HFFc6 (cell line): Measurements from ENCODE around the gene CALU. TPM values are rescaled to one million over a fixed set of nuclear protein-coding genes. Genes with fewer than 3 reads are reported as not detected.

ENCODE experiments used
- DNase-seq: peaks from one replicate; pipeline ENCODE4 v3.0.0-alpha.2; 2018
- H3K27ac Mint-ChIP-seq: 2 replicates; pipeline ENCODE4 v1.8.0; 2020; ENCODE audit warnings: mild to moderate bottlenecking, mixed read lengths
- H3K27me3 Mint-ChIP-seq: 2 replicates; pipeline ENCODE4 v1.8.0; 2021; ENCODE audit warnings: mild to moderate bottlenecking, moderate library complexity, mixed read lengths; ENCODE audit not compliant: insufficient read depth
- H3K36me3 Mint-ChIP-seq: 2 replicates; pipeline ENCODE4 v1.8.0; 2021; ENCODE audit warnings: low read depth, mixed read lengths
- H3K4me1 Mint-ChIP-seq: 2 replicates; pipeline ENCODE4 v1.8.0; 2020; ENCODE audit warnings: low read depth, mixed read lengths
- H3K4me3 Mint-ChIP-seq: 2 replicates; pipeline ENCODE4 v1.8.0; 2020; ENCODE audit warnings: mild to moderate bottlenecking, moderate library complexity, mixed read lengths
- H3K9me3 Mint-ChIP-seq: 2 replicates; pipeline ENCODE4 v1.8.0; 2020; ENCODE audit warnings: mild to moderate bottlenecking, mixed read lengths
- CTCF ChIP-seq: fragments of 200-600 bp; sonication (generic); IDR thresholded peaks from 2 replicates; pipeline ENCODE4 v1.5.0; 2021; ENCODE audit warnings: antibody characterized with exemption, mild to moderate bottlenecking
- total RNA-seq, 6 experiments: library from RNA; stranded (reverse); fragmentation: NEBNext Ultra II Directional; extraction: Animal tissue kit (Norgen Biotek cat#: 25700); gene quantifications; 2 replicates in 1 of 6; 3 replicates in 5 of 6; pipeline ENCODE4 v1.2.3, GENCODE V29; 2021

Gene CALU
- total RNA-seq, 6 experiments from 2014 or later, result 821 to 941 (median 887) TPM

- Mint-ChIP-seq H3K9me3 (no peaks in the 10 kb centered on the region), H3K27me3 (peaks cover 9% of the 10 kb centered on the region), H3K4me1 (peaks cover 24% of the 10 kb centered on the region), H3K27ac (no peak within 1 kb of the TSS), H3K4me3 (peak within 1 kb of the TSS; percentile 85), H3K36me3 (peaks cover 12% of the 10 kb centered on the region; the same call in 1 of the 2 replicates)
- no peak for DNase-seq
- no peak for TF ChIP-seq CTCF
Measured at GRCh38 chr7:128791121-128791971, 52.2 kb downstream of the CALU start, which contains the start of gene CCDC136. Gene CCDC136, plus strand, starts transcription at chr7:128791968. Its CDS starts 444 bp downstream, at chr7:128792412.

GRCh38 chr7:128791972-128792327 lies 52.8 kb downstream of the CALU start:
- no peak overlapping the region for H3K27ac Mint-ChIP-seq
- peaks cover 9% of the 10 kb centered on the region for H3K27me3 Mint-ChIP-seq
- no peak for DNase-seq
- H3K4me1 Mint-ChIP-seq, result peaks cover 30% of the 10 kb centered on the region
- peaks cover 13% of the 10 kb centered on the region for H3K36me3 Mint-ChIP-seq
- TF ChIP-seq CTCF, result no peak
- no peaks in the 10 kb centered on the region for H3K9me3 Mint-ChIP-seq
- peak overlapping the region; percentile 85 for H3K4me3 Mint-ChIP-seq

DNA sequence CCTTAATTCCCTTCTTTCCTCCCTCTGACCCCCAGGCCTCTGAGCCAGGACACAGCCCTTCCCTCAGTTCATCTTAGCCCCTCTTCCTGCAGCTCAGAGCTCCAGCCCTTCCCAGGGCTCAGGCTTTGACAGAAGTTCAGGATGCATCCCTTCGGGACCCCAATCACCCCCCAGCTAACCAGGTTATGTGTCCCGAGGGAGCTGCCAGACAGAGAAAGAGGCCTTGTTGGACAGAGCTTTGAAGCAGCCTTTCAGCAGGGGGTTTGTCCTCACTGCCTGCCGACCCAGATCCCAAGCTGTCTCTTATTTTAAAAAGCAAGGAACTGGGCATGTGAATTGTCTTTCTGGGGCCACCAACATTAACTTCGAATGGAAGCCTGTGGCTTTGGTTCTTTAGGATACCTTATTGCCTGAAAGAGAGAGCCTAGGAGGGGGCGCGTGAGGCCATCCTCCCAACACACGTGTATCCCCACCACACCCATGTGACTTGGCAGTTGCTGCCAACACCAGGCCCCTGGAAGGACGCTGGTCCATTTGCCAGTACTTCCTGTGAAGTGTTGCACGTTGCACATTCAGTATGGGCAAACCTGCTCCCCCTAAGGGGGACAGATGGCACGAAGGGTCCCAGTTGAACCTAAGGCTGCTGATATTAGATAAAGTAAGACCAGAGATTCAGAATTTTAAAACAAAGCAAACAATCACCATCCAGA lies 53.5 kb downstream of the CALU start:
- Mint-ChIP-seq H3K27ac (no peak overlapping the region), H3K9me3 (no peaks in the 10 kb centered on the region), H3K36me3 (peaks cover 20% of the 10 kb centered on the region), H3K4me1 (peaks cover 37% of the 10 kb centered on the region), H3K27me3 (peaks cover 9% of the 10 kb centered on the region), H3K4me3 (peak overlapping the region; percentile 85)
- no peak for TF ChIP-seq CTCF
- DNase-seq, result no peak

- H3K4me3 Mint-ChIP-seq, result no peak overlapping the region
Measured at GRCh38 chr7:128793181-128793547, 54.0 kb downstream of the CALU start.

GRCh38 chr7:128794020-128794419 lies 54.9 kb downstream of the CALU start:
- peak; percentile 18; the same call in 1 of the 2 replicates for TF ChIP-seq CTCF
- Mint-ChIP-seq H3K27me3 (peaks cover 4% of the 10 kb centered on the region), H3K9me3 (no peaks in the 10 kb centered on the region), H3K4me3 (no peak overlapping the region), H3K27ac (no peak overlapping the region), H3K36me3 (peaks cover 20% of the 10 kb centered on the region), H3K4me1 (peaks cover 37% of the 10 kb centered on the region)
- no peak for DNase-seq

More at GRCh38 chr7:128793181-128793547, 54.0 kb downstream of the CALU start:
- no peak for DNase-seq
- Mint-ChIP-seq H3K9me3 (no peaks in the 10 kb centered on the region), H3K4me1 (peaks cover 37% of the 10 kb centered on the region), H3K36me3 (peaks cover 20% of the 10 kb centered on the region), H3K27me3 (peaks cover 9% of the 10 kb centered on the region), H3K27ac (no peak overlapping the region)
- no peak for TF ChIP-seq CTCF
